Stimulated activated CD8-positive, alpha-beta memory T cell treated with anti-CD3 and anti-CD28 coated beads, Interleukin-12 subunit alpha, Interleukin-12 subunit beta, amount 100 ng/mL, for 1 hour (primary cell): ENCODE results near the gene LATS1.

ENCODE experiments used
- DNase-seq: peaks from one replicate; pipeline ENCODE4 v3.0.0-alpha.2; 2020; ENCODE audit warnings: low read depth

LATS1 gene

DNA sequence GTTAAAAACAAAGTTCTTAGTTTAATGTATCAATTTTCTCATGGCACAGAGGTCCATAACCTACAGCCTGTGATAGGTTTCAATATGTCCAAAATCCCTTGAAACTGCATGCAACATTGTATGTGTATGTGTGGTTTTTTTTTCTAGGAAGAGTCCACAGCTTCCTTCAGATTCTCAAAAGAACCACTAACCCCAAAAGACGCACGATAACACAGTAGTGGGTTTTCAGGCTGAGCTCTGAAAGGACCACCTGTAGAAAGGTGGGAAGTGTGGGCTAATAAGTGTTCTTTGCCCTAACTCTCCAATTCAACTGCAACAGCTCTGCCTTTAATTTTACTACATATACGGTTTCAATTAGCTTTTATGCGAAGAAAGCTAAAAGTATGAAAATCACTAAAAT, 57.9 kb downstream of the LATS1 start:
- DNase-seq = no peak

- DNase-seq = no peak
Observed at GRCh38 chr6:149657441-149657840, 60.5 kb downstream of the LATS1 start.

DNA sequence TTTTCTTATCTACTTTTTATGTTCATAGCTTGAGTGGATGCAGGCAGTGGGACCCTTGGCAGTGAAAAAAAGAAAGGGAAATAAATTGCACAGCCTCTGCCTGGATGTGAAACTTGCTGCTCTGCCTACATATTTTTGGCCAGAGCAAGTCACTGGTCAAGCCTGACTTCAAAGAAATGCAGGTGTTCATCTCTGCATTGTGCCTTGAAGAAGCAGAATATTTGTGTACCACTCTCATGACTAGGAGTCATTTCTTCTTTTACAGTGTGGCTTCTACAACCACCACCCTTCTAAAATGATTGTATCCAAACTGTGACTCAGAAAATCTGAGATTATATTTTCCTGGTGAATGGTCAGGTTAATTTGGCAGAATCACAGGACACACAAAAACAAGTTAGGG, 66.8 kb downstream of the LATS1 start:
- DNase-seq = no peak

- peak; percentile 72 for DNase-seq
Observed at GRCh38 chr6:149648148-149649145, 69.5 kb downstream of the LATS1 start, which contains the start of gene KATNA1. KATNA1 (minus strand) TSS chr6:149648714; CDS start chr6:149638547, 10,167 bp downstream.

DNA sequence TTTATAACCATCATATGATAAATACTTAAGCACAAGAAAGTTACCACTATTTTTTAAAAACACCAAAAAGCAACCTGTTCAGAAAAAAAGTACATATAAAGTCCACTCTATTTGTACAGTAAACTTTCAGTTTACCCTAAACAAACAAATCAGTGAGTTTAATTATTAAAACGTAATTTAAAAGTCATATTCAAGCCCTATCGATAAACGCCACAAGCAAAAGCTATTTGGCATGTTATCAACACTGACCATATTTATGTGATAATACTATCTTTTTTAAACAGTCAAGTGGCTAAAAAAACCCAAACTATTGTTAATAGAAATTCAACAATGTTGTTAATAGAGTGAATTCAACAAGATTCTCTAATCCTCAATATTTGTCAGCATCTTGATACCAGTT, 71.3 kb downstream of the LATS1 start:
- DNase-seq = no peak

DNA sequence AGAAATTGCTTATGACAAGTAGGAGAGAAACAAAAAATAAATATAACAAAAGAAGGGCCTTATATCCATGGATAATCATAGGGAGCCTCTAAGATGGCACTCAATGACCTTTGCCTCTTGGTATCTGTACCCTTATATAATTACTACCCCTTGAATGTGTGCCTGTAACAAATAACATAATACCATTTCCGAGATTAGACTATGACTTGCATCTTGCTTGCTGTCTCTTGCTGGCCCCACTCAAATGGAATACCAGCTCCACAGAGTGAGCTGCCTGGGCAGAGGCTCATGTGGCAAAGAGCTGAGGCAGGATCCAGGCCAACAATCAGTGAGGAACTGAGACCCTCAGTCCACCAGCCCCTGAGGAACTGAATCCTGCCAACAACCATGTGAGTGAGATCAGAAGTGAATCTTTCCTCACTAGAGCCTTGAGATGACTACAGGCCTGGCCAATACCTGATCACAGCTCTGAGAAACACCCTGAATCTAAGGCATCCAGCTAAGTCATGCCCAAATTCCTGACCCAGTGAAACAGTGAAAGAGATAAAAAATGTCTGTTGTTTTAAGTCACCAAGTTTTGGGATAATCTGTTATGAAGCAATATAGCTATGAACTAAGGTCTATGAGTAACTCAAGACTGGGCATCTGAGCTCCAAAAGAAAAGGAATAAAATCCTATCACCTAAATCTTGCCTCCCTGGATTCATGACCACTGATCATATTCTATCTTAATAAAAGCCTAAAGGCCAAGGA, 74.9 kb downstream of the LATS1 start:
- DNase-seq = no peak

DNA sequence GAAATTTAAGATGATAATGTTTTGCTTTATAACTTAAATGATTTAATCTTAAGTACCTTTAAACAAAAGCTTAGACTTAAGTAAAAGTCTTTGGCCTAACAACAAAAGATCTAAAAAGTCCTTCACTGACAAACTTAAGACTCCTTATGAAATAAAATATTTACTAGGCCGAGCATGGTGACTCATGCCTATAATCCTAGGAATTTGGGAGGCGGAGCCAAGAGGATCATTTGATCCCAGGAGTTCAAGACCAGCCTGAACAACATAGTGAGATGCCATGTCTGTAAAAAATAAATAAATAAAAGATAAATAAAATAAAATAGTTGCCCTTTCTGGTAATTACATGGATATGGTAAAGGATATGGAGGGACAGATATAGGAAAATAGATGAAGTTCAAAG, 81.8 kb downstream of the LATS1 start:
- no peak for DNase-seq

GRCh38 chr6:149634315-149634714, 83.6 kb downstream of the LATS1 start:
- no peak for DNase-seq

- no peak for DNase-seq
Observed at GRCh38 chr6:149628875-149629510, 88.9 kb downstream of the LATS1 start.

GRCh38 chr6:149627672-149628071, 90.2 kb downstream of the LATS1 start:
- DNase-seq = no peak

- DNase-seq = no peak
Observed at GRCh38 chr6:149615805-149616204, 102.1 kb downstream of the LATS1 start.

DNA sequence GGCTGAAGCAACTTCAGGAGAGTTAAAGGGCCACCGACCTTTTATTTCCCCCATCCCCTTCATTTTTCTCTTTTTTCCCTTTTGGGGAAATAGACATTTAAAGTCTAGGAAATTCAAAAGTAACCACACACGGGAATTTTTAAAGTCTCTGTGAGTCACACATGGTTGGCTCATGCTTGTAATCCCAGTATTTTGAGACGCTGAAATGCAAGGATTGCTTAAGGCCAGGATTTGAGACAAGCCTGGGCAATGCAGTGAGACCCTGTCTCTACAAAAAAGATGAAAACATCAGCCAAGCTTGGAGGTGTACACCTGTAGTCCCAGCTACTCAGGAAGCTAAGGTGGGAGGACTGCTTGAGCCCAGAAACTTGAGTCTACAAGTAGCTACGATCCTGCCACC, 103.6 kb downstream of the LATS1 start:
- no peak for DNase-seq

DNA sequence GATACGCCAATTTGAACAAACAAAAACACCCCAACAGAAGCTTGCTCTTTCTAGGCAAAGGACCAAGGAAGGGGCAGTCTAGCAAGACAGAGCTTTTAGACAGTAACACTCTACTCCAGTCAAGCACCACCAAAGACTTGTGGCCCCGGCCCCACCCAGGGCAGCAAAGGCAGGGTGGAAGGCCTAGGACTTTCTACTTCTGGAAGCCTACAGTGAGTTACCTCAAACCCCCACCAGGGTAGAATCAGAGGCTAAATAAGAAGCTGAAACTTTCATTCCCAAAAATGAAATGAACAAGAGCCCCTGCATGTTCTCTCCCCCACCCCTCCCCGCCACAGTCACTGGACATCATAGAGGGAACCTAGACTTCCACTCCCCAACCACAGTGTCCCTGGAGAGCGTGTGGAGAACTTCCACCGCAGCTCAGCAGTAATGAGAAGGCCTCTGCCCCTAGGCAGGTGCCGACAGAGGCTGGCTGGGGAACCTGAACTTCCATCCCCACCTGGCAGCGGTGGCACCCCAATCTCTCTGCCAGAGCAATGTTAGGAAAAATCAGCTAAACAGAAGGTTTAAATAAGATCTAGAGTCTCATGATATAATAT, 109.4 kb downstream of the LATS1 start:
- no peak for DNase-seq
